ENCODE results near the gene GPR180. TPM values are rescaled to one million over a fixed set of nuclear protein-coding genes. Genes with fewer than 3 reads are reported as not detected.

The GPR180 gene
- total RNA-seq, 2 donors from 2014 or later: 6.6 to 6.9 TPM

- H3K36me3 Mint-ChIP-seq (ENCODE audit: low read depth): peaks cover 3% of the 10 kb centered on the region
- TF ChIP-seq CTCF (conservative IDR thresholded peaks at IDR 0.05): no peak
- Histone ChIP-seq H3K4me3 (ENCODE audit: low read length) (no peak overlapping the region), H3K27ac (ENCODE audit: low read depth, low read length) (no peak overlapping the region), H3K4me1 (ENCODE audit: control insufficient read depth, insufficient read depth, low read length) (no peaks in the 10 kb centered on the region), H3K9me3 (ENCODE audit: control insufficient read depth, low read length) (no peaks in the 10 kb centered on the region), H3K36me3 (ENCODE audit: control insufficient read depth, insufficient read depth, low read length) (no peaks in the 10 kb centered on the region), H3K9ac (ENCODE audit: extremely low read depth, low read length, poor library complexity, severe bottlenecking) (no peak overlapping the region), H3K27me3 (ENCODE audit: control insufficient read depth, insufficient read depth, low read length, poor library complexity, severe bottlenecking) (no peaks in the 10 kb centered on the region)
- H3K4me1 Mint-ChIP-seq: no peaks in the 10 kb centered on the region
- 75 to 85% methylated on average over 6 of the region's 6 CpGs for WGBS, 2 experiments (ENCODE audit: insufficient coverage in 1 of 2, insufficient read length in 1 of 2)
- no peaks in the 10 kb centered on the region for H3K27me3 Mint-ChIP-seq (ENCODE audit: insufficient read depth)
- H3K27ac Mint-ChIP-seq: no peak overlapping the region
- no peaks in the 10 kb centered on the region for H3K9me3 Mint-ChIP-seq
- no peak overlapping the region for H3K4me3 Mint-ChIP-seq
- DNase-seq: no peak
Measured at GRCh38 chr13:94558716-94559115, 42.9 kb upstream of the GPR180 start.

- Histone ChIP-seq H3K9ac (ENCODE audit: extremely low read depth, low read length, poor library complexity, severe bottlenecking) (no peak overlapping the region), H3K4me3 (ENCODE audit: low read length) (no peak overlapping the region), H3K36me3 (ENCODE audit: control insufficient read depth, insufficient read depth, low read length) (no peaks in the 10 kb centered on the region), H3K9me3 (ENCODE audit: control insufficient read depth, low read length) (no peaks in the 10 kb centered on the region), H3K4me1 (ENCODE audit: control insufficient read depth, insufficient read depth, low read length) (no peaks in the 10 kb centered on the region), H3K27me3 (ENCODE audit: control insufficient read depth, insufficient read depth, low read length, poor library complexity, severe bottlenecking) (no peaks in the 10 kb centered on the region), H3K27ac (ENCODE audit: low read depth, low read length) (no peak overlapping the region)
- Mint-ChIP-seq H3K27me3 (ENCODE audit: insufficient read depth) (no peaks in the 10 kb centered on the region), H3K4me1 (no peaks in the 10 kb centered on the region), H3K36me3 (ENCODE audit: low read depth) (peaks cover 3% of the 10 kb centered on the region), H3K27ac (no peak overlapping the region), H3K4me3 (no peak overlapping the region), H3K9me3 (no peaks in the 10 kb centered on the region)
- no peak for TF ChIP-seq CTCF (conservative IDR thresholded peaks at IDR 0.05)
- no peak for DNase-seq
- WGBS, 2 experiments (ENCODE audit: insufficient coverage in 1 of 2, insufficient read length in 1 of 2): 83 to 91% methylated on average over 3 to 5 of the region's 6 CpGs
Measured at GRCh38 chr13:94559222-94559795, 42.3 kb upstream of the GPR180 start.

DNA sequence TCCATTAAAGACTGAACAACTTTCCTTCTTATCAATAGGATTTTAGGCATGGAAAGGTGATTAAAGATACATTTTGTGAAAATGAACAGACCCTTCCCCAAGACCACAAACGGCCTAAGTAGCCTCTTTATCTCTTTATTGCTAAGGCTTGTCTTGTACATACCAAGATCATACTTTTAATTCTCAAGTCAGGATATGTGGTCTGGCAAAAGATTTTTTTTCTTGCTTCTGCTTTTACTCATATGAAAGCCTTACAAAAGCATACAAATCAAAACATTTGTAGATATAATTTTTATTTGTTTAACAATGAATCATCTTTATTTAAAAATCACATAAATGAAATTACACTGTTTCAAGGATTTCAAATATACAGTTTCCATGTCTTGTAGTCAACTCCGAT, 41.5 kb upstream of the GPR180 start:
- 85% methylated on average over 2 of the region's 2 CpGs; no CpG with 5 or more reads in 1 of the 2 experiments for WGBS, 2 experiments (ENCODE audit: insufficient coverage in 1 of 2, insufficient read length in 1 of 2)
- H3K27me3 Mint-ChIP-seq (ENCODE audit: insufficient read depth): no peaks in the 10 kb centered on the region
- no peak for TF ChIP-seq CTCF (conservative IDR thresholded peaks at IDR 0.05)

More for the DNA sequence above, 41.5 kb upstream of the GPR180 start:
- no peak overlapping the region for H3K9ac ChIP-seq (ENCODE audit: extremely low read depth, low read length, poor library complexity, severe bottlenecking)
- no peak overlapping the region for H3K4me3 ChIP-seq (ENCODE audit: low read length)
- no peaks in the 10 kb centered on the region for H3K4me1 ChIP-seq (ENCODE audit: control insufficient read depth, insufficient read depth, low read length)
- H3K27ac Mint-ChIP-seq: no peak overlapping the region
- no peak overlapping the region for H3K4me3 Mint-ChIP-seq
- H3K27me3 ChIP-seq (ENCODE audit: control insufficient read depth, insufficient read depth, low read length, poor library complexity, severe bottlenecking): no peaks in the 10 kb centered on the region
- H3K9me3 Mint-ChIP-seq: no peaks in the 10 kb centered on the region
- no peak overlapping the region for H3K27ac ChIP-seq (ENCODE audit: low read depth, low read length)
- H3K36me3 ChIP-seq (ENCODE audit: control insufficient read depth, insufficient read depth, low read length): no peaks in the 10 kb centered on the region
- H3K9me3 ChIP-seq (ENCODE audit: control insufficient read depth, low read length): no peaks in the 10 kb centered on the region
- DNase-seq: no peak
- no peaks in the 10 kb centered on the region for H3K4me1 Mint-ChIP-seq
- peaks cover 3% of the 10 kb centered on the region for H3K36me3 Mint-ChIP-seq (ENCODE audit: low read depth)

All from endodermal cell (in vitro differentiated cells).